Calu3 (cell line): ENCODE data around the gene CHPF. TPM values are rescaled to one million over a fixed set of nuclear protein-coding genes. Genes with fewer than 3 reads are reported as not detected.

Experiments
- BruUV-seq: library from RNA; stranded (reverse); fragments of 400-500 nt; replicated peaks from 2 replicates; lab custom pipeline; 2021; lab: Mats Ljungman, UMichigan
- CTCF ChIA-PET: fragments of 300-600 bp; sonication (Branson Sonifier 250); formaldehyde crosslinking; loops from one replicate; lab custom pipeline; 2022; ENCODE audit warnings: antibody characterized with exemption; lab: Charles Lee
- DNase-seq: peaks from one replicate; pipeline ENCODE4 v3.0.0; 2022
- H3K27ac Mint-ChIP-seq: one replicate; pipeline ENCODE4 v1.8.0; 2022; ENCODE audit warnings: mixed read lengths; ENCODE audit not compliant: unreplicated experiment
- H3K27me3 Mint-ChIP-seq: one replicate; pipeline ENCODE4 v1.8.0; 2022; ENCODE audit warnings: mixed read lengths; ENCODE audit not compliant: unreplicated experiment
- H3K36me3 Mint-ChIP-seq: one replicate; pipeline ENCODE4 v1.8.0; 2022; ENCODE audit warnings: mild to moderate bottlenecking, moderate library complexity, mixed read lengths; ENCODE audit not compliant: insufficient read depth, unreplicated experiment
- H3K4me1 Mint-ChIP-seq: one replicate; pipeline ENCODE4 v1.8.0; 2022; ENCODE audit warnings: mild to moderate bottlenecking, low read depth, mixed read lengths; ENCODE audit not compliant: unreplicated experiment
- H3K4me3 Mint-ChIP-seq: one replicate; pipeline ENCODE4 v1.8.0; 2022; ENCODE audit warnings: mild to moderate bottlenecking, low read depth, moderate library complexity, mixed read lengths; ENCODE audit not compliant: unreplicated experiment
- H3K9me3 Mint-ChIP-seq: one replicate; pipeline ENCODE4 v1.8.0; 2022; ENCODE audit warnings: low read depth, mixed read lengths; ENCODE audit not compliant: unreplicated experiment
- CTCF ChIP-seq: fragments of 200-600 bp; IDR thresholded peaks from one replicate; pipeline ENCODE4 v1.8.0; 2022; ENCODE audit warnings: antibody characterized with exemption; ENCODE audit not compliant: unreplicated experiment
- intact Hi-C: fragments of 100-400 bp; cut with micrococcal nuclease; formaldehyde crosslinking; loops from one replicate; pipeline ENCODE4 v1.10.0; 2022; ENCODE audit not compliant: unreplicated experiment
- total RNA-seq: library from RNA; stranded (reverse); gene quantifications from 2 replicates; pipeline ENCODE4 v1.2.3, GENCODE V29; 2022

The CHPF gene
- total RNA-seq, 1 experiment from 2014 or later, result 141 TPM

GRCh38 chr2:219567791-219568361, 24.3 kb upstream of the CHPF start:
- Mint-ChIP-seq H3K9me3 (no peaks in the 10 kb centered on the region), H3K27ac (no peak overlapping the region), H3K4me1 (peaks cover 9% of the 10 kb centered on the region), H3K4me3 (no peak overlapping the region), H3K36me3 (peaks cover 46% of the 10 kb centered on the region), H3K27me3 (no peaks in the 10 kb centered on the region)
- intact Hi-C loops, result no loop called here
- BruUV-seq, result no TSS peak
- CTCF ChIA-PET, result no interaction called here
- TF ChIP-seq CTCF, result no peak
- DNase-seq, result no peak

- Mint-ChIP-seq H3K4me3 (no peak overlapping the region), H3K27me3 (no peaks in the 10 kb centered on the region), H3K27ac (no peak overlapping the region), H3K9me3 (no peaks in the 10 kb centered on the region), H3K36me3 (peaks cover 46% of the 10 kb centered on the region), H3K4me1 (peaks cover 8% of the 10 kb centered on the region)
- intact Hi-C loops, result no loop called here
- no peak for DNase-seq
- TF ChIP-seq CTCF, result no peak
- CTCF ChIA-PET, result no interaction called here
- BruUV-seq, result no TSS peak
Observed at GRCh38 chr2:219567131-219567530, 23.5 kb upstream of the CHPF start.

- DNase-seq, result no peak
- Mint-ChIP-seq H3K4me3 (no peak overlapping the region), H3K36me3 (peaks cover 41% of the 10 kb centered on the region), H3K27ac (no peak overlapping the region), H3K4me1 (peaks cover 3% of the 10 kb centered on the region), H3K27me3 (no peaks in the 10 kb centered on the region), H3K9me3 (no peaks in the 10 kb centered on the region)
- no peak for TF ChIP-seq CTCF
- intact Hi-C loops, result no loop called here
- CTCF ChIA-PET, result no interaction called here
- BruUV-seq, result no TSS peak
Observed at GRCh38 chr2:219566640-219567039, 23.0 kb upstream of the CHPF start.

- Mint-ChIP-seq H3K36me3 (peaks cover 29% of the 10 kb centered on the region), H3K27ac (no peak overlapping the region), H3K4me1 (no peaks in the 10 kb centered on the region), H3K9me3 (no peaks in the 10 kb centered on the region), H3K4me3 (no peak overlapping the region), H3K27me3 (no peaks in the 10 kb centered on the region)
- TF ChIP-seq CTCF, result no peak
- CTCF ChIA-PET, result interaction anchor here (0.7 kb wide), 1 partner anchor 14 kb away, joined by 3 read pairs; no protein-coding TSS in a partner anchor
- no TSS peak for BruUV-seq
- intact Hi-C loops, result no loop called here
- no peak for DNase-seq
Observed at GRCh38 chr2:219565130-219566080, 21.8 kb upstream of the CHPF start.
